ENCODE results near the gene XPO4.

Gene XPO4

DNA sequence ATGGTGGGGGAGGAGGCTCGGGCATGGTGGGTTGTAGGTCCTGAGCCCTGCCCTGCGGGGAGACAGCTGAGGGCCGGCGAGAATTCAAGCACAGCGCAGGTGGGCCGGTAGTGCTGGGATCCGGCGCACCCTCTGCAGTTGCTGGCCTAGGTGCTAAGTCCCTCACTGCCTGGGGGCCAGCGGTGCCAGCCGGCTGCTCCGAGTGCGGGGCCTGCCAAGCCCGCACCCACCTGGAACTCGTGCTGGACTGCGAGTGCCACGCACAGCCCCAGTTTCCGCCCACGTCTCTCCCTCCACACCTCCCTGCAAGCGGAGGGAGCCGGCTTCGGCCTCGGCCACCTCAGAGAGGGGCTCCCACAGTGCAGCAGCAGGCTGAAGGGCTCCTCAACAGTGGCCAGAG lies 162.5 kb downstream of the XPO4 start:
- Histone ChIP-seq H3K9me3 (ENCODE audit: insufficient read depth, low read length) (no peaks in the 10 kb centered on the region), H2AFZ (ENCODE audit: low read depth, low read length) (no peak overlapping the region), H3K79me2 (ENCODE audit: low read length) (no peaks in the 10 kb centered on the region), H3K4me3 (ENCODE audit: low read length) (no peak overlapping the region), H3K4me2 (ENCODE audit: low read length) (no peak overlapping the region), H3K36me3 (replicated peaks; ENCODE audit: low read depth, low read length) (no peaks in the 10 kb centered on the region), H3K27ac (ENCODE audit: low read length) (no peak overlapping the region), H4K20me1 (ENCODE audit: insufficient read depth, low read length) (no peaks in the 10 kb centered on the region), H3K9ac (ENCODE audit: low read length) (no peak overlapping the region), H3K4me1 (ENCODE audit: low read length) (no peaks in the 10 kb centered on the region), H3K27me3 (ENCODE audit: low read depth, low read length) (no peaks in the 10 kb centered on the region)
- TF ChIP-seq, protein P1, sequence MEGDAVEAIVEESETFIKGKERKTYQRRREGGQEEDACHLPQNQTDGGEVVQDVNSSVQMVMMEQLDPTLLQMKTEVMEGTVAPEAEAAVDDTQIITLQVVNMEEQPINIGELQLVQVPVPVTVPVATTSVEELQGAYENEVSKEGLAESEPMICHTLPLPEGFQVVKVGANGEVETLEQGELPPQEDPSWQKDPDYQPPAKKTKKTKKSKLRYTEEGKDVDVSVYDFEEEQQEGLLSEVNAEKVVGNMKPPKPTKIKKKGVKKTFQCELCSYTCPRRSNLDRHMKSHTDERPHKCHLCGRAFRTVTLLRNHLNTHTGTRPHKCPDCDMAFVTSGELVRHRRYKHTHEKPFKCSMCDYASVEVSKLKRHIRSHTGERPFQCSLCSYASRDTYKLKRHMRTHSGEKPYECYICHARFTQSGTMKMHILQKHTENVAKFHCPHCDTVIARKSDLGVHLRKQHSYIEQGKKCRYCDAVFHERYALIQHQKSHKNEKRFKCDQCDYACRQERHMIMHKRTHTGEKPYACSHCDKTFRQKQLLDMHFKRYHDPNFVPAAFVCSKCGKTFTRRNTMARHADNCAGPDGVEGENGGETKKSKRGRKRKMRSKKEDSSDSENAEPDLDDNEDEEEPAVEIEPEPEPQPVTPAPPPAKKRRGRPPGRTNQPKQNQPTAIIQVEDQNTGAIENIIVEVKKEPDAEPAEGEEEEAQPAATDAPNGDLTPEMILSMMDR (IDR thresholded peaks at IDR 0.05; ENCODE audit: low read depth, low read length), result no peak
- TF ChIP-seq EZH2phosphoT487 (IDR thresholded peaks at IDR 0.05; ENCODE audit: low read depth), result no peak

DNA sequence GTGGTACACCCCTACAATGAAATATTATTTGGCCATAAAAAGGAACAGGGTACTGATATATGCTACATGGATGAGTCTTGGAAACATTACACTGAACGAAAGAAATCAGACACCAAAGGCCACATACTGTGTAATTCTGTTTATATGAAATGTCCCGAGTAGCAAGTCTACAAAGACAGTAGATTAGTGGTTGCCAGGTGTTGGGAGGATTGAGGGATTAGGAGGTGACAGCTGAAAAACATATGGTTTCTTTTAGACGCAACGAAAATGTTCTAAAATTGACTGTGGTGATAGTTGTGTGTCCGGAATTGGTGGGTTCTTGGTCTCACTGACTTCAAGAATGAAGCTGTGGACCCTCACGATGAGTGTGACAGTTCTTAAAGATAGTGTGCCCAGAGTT lies 163.9 kb downstream of the XPO4 start:
- Histone ChIP-seq H3K36me3 (replicated peaks; ENCODE audit: low read depth, low read length) (no peaks in the 10 kb centered on the region), H4K20me1 (ENCODE audit: insufficient read depth, low read length) (no peaks in the 10 kb centered on the region), H3K27me3 (ENCODE audit: low read depth, low read length) (no peaks in the 10 kb centered on the region), H3K9ac (ENCODE audit: low read length) (no peak overlapping the region), H3K4me2 (ENCODE audit: low read length) (no peak overlapping the region), H3K4me3 (ENCODE audit: low read length) (no peak overlapping the region), H3K4me1 (ENCODE audit: low read length) (no peaks in the 10 kb centered on the region), H3K27ac (ENCODE audit: low read length) (no peak overlapping the region), H3K9me3 (ENCODE audit: insufficient read depth, low read length) (no peaks in the 10 kb centered on the region), H2AFZ (ENCODE audit: low read depth, low read length) (no peak overlapping the region), H3K79me2 (ENCODE audit: low read length) (no peaks in the 10 kb centered on the region)
- TF ChIP-seq, protein P1 (IDR thresholded peaks at IDR 0.05; ENCODE audit: low read depth, low read length), result no peak
- TF ChIP-seq EZH2phosphoT487 (IDR thresholded peaks at IDR 0.05; ENCODE audit: low read depth), result no peak

DNA sequence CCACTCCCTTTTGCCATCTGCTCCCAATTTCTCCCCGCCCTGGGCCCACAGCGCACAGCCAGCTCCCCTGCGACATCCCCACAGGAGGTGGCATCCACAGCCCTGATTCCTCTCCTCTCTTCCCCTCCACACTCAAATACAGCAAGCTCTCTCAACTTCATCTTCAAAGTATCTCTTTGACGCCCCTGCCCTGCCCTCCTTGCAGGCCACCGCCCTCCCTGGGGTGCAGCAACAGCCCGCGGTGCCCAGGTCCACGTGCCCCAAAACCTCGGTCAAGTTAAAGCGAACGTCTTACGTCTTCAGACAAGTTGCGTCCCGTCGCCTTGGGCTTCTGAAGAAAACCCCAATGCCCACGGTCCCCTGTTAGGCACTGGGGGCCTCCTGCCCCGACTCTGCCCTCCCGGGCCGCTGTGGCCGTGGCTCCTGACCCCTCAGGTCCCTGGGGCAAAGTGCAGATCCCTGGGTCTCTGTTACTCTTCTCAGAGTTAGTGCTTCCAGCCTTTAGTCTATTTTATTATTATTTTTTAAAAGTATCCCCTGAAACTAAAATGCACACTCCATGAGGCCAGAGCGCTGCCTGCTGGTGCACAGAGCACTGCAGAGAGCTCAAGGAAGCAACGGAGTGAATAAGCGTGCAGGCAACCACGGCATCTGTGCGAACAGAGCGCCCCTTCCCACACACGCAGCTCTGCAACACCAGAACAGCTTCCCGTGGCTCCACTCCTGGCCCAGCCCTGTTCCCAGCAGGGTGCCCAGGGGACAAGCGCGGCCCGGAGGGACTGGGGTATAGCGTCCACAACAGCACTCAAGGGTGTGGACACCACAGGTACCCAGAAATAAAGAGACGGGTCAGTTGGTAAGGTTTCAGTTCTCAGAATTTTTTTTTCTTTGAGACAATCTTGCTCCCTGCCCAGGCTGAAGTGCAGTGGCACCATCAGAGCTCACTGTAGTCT lies 172.6 kb downstream of the XPO4 start:
- Histone ChIP-seq H3K4me1 (ENCODE audit: low read length) (no peaks in the 10 kb centered on the region), H3K27ac (ENCODE audit: low read length) (no peak overlapping the region), H3K9ac (ENCODE audit: low read length) (no peak overlapping the region), H3K9me3 (ENCODE audit: insufficient read depth, low read length) (no peaks in the 10 kb centered on the region), H3K36me3 (replicated peaks; ENCODE audit: low read depth, low read length) (no peaks in the 10 kb centered on the region), H3K4me2 (ENCODE audit: low read length) (no peak overlapping the region), H3K27me3 (ENCODE audit: low read depth, low read length) (no peaks in the 10 kb centered on the region), H3K79me2 (ENCODE audit: low read length) (no peaks in the 10 kb centered on the region), H4K20me1 (ENCODE audit: insufficient read depth, low read length) (no peaks in the 10 kb centered on the region), H3K4me3 (ENCODE audit: low read length) (no peak overlapping the region), H2AFZ (ENCODE audit: low read depth, low read length) (no peak overlapping the region)
- TF ChIP-seq, protein P1 (IDR thresholded peaks at IDR 0.05; ENCODE audit: low read depth, low read length), result no peak
- no peak for TF ChIP-seq EZH2phosphoT487 (IDR thresholded peaks at IDR 0.05; ENCODE audit: low read depth)

GRCh38 chr13:20728579-20729311 lies 173.8 kb downstream of the XPO4 start:
- no peak overlapping the region for H3K27ac ChIP-seq (ENCODE audit: low read length)
- H4K20me1 ChIP-seq (ENCODE audit: insufficient read depth, low read length), result no peaks in the 10 kb centered on the region
- H2AFZ ChIP-seq (ENCODE audit: low read depth, low read length), result no peak overlapping the region
- H3K79me2 ChIP-seq (ENCODE audit: low read length), result no peaks in the 10 kb centered on the region
- H3K4me1 ChIP-seq (ENCODE audit: low read length), result no peaks in the 10 kb centered on the region
- no peak overlapping the region for H3K4me3 ChIP-seq (ENCODE audit: low read length)
- no peak for TF ChIP-seq EZH2phosphoT487 (IDR thresholded peaks at IDR 0.05; ENCODE audit: low read depth)
- TF ChIP-seq, protein P1 (IDR thresholded peaks at IDR 0.05; ENCODE audit: low read depth, low read length), result no peak
- no peak overlapping the region for H3K9ac ChIP-seq (ENCODE audit: low read length)
- H3K36me3 ChIP-seq (replicated peaks; ENCODE audit: low read depth, low read length), result no peaks in the 10 kb centered on the region
- no peaks in the 10 kb centered on the region for H3K27me3 ChIP-seq (ENCODE audit: low read depth, low read length)
- H3K9me3 ChIP-seq (ENCODE audit: insufficient read depth, low read length), result no peaks in the 10 kb centered on the region
- H3K4me2 ChIP-seq (ENCODE audit: low read length), result no peak overlapping the region

Measured in OCI-LY3 (cell line).